Endothelial cell of hepatic sinusoid (primary cell): ENCODE results near the gene STK35.
"Not testable (repeated sequence)": the region's sequence is repeated elsewhere in the genome, so short reads cannot be mapped to it uniquely, and the experiment has no call there.

Experiments used
- in situ Hi-C: cut with HindIII; loops from 2 replicates; pipeline ENCODE4 v1.10.0; 2017; ENCODE audit warnings: low sequenced_read_pairs

The STK35 gene

GRCh38 chr20:2156666-2157624 is 55.3 kb downstream of the STK35 start:
- in situ Hi-C loops, result no loop called here

GRCh38 chr20:2162125-2162822 is 60.6 kb downstream of the STK35 start:
- in situ Hi-C loops, result loop anchor here (10.0 kb wide), 1 partner anchor 207 kb away; no protein-coding TSS in a partner anchor

- in situ Hi-C loops, result loop anchor here (10.0 kb wide), 1 partner anchor 208 kb away; no protein-coding TSS in a partner anchor
Observed at GRCh38 chr20:2162823-2163166, 61.2 kb downstream of the STK35 start.

DNA sequence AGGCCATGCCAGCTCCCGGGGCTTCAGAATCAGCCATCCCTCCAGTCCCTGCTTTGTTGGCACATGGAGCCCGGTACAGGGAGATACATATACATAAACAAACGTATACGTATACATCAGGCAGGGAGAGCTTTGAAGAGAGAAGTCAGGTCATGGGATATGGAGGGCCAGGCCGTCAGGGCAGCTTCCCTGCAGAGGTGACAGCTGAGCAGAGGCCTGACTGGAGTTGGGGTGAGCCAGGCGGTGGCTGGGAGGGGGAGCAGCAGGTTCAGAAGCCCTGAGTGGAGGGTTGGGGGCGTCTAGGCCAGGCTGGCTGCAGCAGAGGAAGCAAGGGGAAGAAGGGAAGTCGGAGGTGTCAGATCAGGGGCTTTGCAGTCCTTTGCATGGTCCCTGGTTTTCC is 61.7 kb downstream of the STK35 start:
- in situ Hi-C loops, result loop anchor here (10.0 kb wide), 1 partner anchor 209 kb away; no protein-coding TSS in a partner anchor

- in situ Hi-C loops, result loop anchor here (10.0 kb wide), 1 partner anchor 209 kb away; no protein-coding TSS in a partner anchor
Observed at GRCh38 chr20:2163757-2164156, 62.1 kb downstream of the STK35 start.

- in situ Hi-C loops, result loop anchor here (10.0 kb wide), 1 partner anchor 210 kb away; no protein-coding TSS in a partner anchor
Observed at GRCh38 chr20:2164421-2164820, 62.8 kb downstream of the STK35 start.

- in situ Hi-C loops, result loop anchor here (10.0 kb wide), 1 partner anchor 210 kb away; no protein-coding TSS in a partner anchor
Observed at GRCh38 chr20:2164966-2165365, 63.3 kb downstream of the STK35 start.

DNA sequence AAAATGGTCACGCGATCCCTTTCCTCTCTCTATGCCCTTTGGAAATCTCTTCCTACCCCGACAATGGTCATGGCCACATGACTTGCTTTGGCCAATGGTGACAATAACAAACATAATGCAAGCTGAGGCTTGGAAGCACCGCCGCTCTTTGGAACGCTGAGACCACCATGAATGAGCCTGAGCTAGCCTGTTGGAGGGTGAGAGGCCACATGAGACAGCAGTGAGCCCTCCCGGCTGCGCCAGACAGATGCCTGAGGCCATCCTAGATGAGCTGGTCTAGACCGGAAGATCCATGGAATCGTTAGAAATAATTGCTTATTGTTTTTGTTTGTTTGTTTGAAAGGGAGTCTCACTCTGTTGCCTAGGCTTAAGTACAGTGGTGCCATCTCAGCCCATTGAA is 64.2 kb downstream of the STK35 start:
- in situ Hi-C loops, result loop anchor here (10.0 kb wide), 1 partner anchor 211 kb away; no protein-coding TSS in a partner anchor

DNA sequence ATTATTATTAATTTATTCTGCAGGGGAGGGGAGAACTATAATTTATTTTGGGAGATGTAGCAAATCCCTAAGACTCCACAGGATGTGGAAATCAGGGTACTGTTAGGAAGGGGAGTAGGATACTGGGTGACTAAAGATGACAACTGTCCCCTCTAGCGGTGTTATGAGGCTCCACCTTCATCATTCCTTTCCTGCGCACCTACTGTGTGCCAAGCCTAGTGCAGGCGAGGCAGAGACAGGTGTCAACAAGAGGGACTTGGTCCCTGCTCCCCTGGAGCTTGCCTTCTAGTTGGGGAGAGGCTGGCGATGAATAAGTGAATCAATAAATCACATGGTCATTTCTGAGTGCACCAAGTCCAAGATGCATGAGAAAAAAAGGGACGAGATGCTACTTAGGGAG is 65.5 kb downstream of the STK35 start:
- in situ Hi-C loops, result loop anchor here (10.0 kb wide), 1 partner anchor 212 kb away; no protein-coding TSS in a partner anchor

GRCh38 chr20:2168946-2169345 is 67.3 kb downstream of the STK35 start:
- in situ Hi-C loops, result loop anchor here (10.0 kb wide), 1 partner anchor 214 kb away; no protein-coding TSS in a partner anchor

DNA sequence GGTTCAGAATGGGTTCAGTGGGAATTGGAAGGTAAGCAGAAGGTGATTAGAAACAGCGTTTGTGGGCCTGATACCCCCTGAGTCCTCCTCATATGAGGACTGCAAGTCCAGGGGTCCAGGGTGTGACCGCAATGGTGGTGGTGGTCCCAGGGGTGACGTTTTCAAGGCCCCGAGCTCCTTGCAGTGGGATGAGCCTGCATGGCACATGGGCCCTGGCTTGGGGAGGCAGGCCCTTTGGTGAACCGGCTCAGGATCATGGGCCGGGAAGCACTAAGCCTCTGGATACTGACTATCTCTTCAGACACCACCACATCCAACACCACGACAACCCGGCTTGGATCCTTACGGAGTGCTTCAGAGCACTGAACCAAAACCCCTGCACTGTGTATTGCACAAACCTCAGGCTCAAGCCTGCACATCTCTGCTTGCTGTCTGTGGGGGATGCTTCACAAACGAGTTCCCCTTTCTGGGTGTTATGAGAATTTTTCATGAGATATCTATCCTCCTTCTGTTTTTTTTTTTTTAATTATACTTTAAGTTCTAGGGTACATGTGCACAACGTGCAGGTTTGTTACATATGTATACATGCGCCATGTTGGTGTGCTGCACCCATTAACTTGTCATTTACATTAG is 67.9 kb downstream of the STK35 start:
- in situ Hi-C loops, result loop anchor here (10.0 kb wide), 1 partner anchor 215 kb away; no protein-coding TSS in a partner anchor

- in situ Hi-C loops, result no loop called here
Observed at GRCh38 chr20:2170404-2170803, 68.8 kb downstream of the STK35 start.

GRCh38 chr20:2171266-2171790 is 69.7 kb downstream of the STK35 start:
- in situ Hi-C loops, result no loop called here

DNA sequence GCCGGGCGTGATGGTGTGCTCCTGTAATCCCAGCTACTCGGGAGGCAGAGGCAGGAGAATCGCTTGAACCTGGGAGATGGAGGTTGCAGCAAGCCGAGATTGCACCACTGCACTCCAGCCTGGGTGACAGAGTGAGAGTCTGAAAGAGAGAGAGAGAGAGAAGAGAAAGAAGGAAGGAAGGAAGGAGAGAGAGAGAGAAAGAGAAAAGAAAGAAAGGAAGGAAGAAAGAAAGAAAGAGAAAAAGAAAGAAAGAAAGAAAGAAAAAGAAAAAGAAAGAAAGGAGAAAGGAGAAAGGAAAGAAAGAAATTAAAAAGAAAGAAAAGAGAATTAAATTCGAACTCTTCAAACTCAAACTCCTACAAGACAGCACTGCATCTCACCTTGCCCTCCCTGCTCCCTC is 70.2 kb downstream of the STK35 start:
- in situ Hi-C loops, result not testable (repeated sequence)

- in situ Hi-C loops, result no loop called here
Observed at GRCh38 chr20:2172305-2173175, 70.9 kb downstream of the STK35 start.

GRCh38 chr20:2173186-2173585 is 71.6 kb downstream of the STK35 start:
- in situ Hi-C loops, result no loop called here

GRCh38 chr20:2174067-2174466 is 72.4 kb downstream of the STK35 start:
- in situ Hi-C loops, result no loop called here

DNA sequence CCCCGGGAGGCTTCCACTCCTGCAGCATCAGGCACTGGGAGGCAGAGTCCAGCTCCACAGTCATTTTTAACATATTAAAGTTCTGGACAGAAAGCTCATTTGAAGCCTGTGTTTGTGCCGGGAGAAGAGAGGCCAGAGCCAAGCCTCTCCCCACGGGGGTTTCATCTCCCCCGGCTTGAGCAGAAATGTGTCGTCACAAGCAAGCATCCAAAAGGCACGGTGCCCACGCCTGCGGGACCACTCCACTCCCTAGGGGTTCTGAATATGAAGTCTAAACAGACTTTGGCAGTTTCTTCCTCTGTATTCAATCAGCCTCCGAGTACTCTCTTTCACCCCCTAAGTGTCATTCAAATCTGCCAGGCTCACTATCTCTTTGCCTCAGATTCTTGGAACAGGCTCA is 75.3 kb downstream of the STK35 start:
- in situ Hi-C loops, result no loop called here

- in situ Hi-C loops, result no loop called here
Observed at GRCh38 chr20:2178318-2179232, 76.9 kb downstream of the STK35 start.
